Ammon's horn (tissue), 1 donor: ENCODE results near the gene CCL8.
A peak's percentile ranks its signal among the peaks of the same experiment; 100 is the strongest.
"Not testable (repeated sequence)": the region's sequence is repeated elsewhere in the genome, so short reads cannot be mapped to it uniquely, and the experiment has no call there.

Experiments
- DNase-seq: peaks from one replicate; pipeline ENCODE4 v3.0.0-alpha.2; 2016; ENCODE audit warnings: low spot score

Gene CCL8

GRCh38 chr17:34314279-34314678 is 5.0 kb upstream of the CCL8 start:
- DNase-seq: peak; percentile 21

DNA sequence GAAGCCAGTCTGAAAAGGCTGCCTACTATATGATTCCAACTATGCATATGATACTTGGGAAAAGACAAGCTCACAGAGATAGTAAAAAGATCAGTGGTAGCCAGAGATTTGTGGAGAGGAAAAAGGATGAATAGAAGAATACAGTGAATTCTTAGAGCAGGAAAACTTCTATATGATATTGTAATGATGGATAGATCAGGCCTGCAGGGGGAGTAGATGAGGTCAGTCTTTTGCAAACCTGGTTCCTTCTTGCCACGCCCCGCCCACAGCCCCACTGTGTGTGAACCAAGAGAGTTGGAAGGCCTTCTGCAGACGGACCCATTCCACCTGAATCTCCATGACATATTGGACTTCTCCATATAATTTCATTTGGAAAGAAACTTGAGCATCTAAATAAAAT is 761 bp upstream of the CCL8 start:
- no peak for DNase-seq

DNA sequence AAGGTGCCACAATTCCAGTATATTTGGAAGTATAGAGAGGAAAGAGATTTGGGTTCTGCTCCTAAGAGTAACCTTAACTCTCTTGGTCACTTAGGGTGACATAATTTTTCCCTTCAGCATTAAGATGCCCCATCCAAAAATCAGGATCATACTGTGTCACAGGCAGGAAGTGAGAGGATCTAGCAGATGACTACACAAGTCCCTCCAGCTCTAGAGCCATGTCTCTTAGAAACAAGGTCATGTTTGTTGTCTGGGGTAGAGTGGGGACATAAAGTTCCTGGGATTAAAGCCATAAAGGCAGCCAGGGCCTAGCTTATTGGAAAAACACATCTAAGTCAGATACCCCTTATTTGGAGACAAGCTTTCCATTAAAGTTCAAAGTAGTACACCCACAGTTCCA is 2.7 kb downstream of the CCL8 start:
- DNase-seq: no peak

GRCh38 chr17:34327580-34327979 is 8.3 kb downstream of the CCL8 start:
- DNase-seq: not testable (repeated sequence)

- DNase-seq: no peak
Measured at GRCh38 chr17:34337701-34338100, 18.5 kb downstream of the CCL8 start.

DNA sequence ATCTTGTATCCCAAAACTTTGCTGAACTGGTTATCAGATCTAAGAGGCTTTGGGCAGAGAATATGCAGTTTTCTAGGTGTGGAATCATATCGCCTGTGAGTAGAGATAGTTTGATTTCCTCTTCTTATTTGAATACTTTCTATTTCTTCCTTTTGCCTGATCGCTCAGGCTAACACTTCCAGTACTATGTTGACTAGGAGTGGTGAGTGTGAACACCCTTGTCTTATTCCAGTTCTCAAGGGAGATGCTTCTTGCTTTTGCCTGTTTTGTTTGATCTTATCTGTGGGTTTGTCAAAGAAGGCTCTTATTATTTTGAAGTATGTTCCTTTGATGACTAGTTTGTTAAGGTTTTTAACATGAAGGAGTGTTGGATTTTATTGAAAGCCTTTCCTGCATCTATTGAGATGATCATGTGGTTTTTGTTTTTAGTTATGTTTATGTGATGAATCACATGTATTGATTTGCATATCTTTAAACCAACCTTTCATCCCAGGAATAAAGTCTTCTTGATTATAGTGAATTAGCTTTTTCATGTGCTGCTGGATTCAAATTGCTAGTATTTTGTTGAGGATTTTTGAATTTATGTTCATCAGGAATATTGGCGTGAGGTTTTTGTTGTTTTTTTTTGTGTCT is 20.0 kb downstream of the CCL8 start:
- no peak for DNase-seq

DNA sequence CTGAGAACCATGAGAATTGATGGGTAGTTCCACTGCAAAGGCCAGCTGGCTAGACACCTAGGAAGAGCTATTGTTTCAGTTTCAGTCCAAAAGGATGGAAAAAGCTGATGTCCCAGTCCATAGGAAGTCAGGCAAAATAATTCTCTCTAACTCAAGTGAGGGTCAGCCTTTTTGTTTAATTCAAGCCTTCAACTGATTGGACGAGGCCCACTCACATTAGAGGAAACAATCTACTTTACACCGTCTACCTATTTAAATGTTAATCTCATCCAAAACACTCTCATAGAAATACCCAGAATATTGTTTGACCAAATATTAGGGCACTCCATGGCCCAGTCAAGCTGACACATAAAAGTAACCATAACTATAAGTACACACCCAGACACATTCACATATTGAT is 22.7 kb downstream of the CCL8 start:
- DNase-seq: no peak

- DNase-seq: no peak
Measured at GRCh38 chr17:34347063-34347462, 27.8 kb downstream of the CCL8 start.

GRCh38 chr17:34349751-34350150 is 30.5 kb downstream of the CCL8 start:
- no peak for DNase-seq

DNA sequence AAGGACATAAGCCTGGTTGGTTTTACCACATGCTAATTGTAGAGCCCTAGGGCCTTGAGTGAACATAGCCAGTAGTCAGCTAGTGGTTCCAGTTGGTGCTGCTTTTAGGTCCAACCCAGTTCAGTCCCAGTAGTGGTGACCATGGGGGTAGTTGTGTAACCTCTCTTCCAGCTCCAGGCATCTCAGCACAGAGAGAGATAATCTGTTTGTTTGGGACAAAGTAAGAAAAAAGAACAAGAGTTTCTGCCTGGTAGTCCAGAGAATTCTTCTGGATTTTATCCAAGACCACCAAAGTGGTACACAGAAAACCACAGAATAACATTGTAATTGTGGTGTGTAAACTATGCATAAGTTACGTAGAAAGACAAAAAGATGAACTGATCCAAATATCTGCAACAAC is 31.9 kb downstream of the CCL8 start:
- DNase-seq: no peak

DNA sequence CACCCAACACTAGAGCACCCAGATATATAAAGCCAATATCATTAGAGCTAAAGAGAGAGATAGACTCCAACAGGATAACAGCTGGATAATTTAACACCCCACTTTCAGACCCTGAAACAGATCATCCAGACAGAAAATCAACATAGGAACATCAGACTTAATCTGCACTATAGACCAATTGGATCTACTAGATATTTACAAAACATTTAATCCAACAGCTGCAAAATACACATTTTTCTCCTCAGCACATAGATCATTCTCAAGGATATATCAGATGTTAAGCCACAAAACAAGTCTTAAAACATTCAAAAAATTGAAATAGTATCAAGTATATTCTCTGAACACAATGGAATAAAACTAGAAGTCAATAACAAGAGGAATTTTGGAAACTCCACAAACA is 33.0 kb downstream of the CCL8 start:
- no peak for DNase-seq

DNA sequence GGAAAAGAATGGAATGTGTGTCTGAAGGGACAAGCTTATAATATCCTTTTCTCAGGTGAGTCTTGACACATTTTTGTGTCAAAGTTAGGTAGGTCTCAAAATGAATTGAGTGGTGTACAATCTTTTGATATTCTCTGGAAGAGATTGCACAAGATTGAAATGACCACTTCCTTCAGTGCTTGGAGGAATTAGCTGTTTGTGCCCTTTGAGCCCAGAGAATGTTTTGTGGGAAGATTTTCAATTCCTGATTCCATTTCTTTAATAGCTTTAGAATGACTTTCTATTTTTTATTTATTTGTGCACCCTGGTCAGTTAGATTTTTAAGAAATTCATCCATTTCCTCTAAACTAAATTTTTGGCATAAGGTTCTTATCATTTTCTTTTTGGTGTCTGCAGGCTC is 35.4 kb downstream of the CCL8 start:
- DNase-seq: no peak

DNA sequence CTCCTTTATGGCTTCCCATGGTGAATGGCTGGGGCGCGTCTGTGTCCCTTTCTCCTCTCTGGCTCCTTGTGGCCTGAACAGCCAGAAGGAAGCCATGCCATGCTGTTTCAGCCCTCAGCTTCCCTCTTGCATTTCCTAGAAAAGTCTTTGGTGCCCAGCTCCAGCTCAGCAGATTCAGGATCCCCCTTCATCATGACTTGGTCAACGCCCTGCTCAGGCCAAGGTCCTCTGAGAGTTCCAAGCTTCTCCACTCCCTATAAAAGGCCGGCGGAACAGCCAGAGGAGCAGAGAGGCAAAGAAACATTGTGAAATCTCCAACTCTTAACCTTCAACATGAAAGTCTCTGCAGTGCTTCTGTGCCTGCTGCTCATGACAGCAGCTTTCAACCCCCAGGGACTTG is 37.0 kb downstream of the CCL8 start, which contains the start of gene CCL13:
TSS of gene CCL13 (plus strand) at position 287 of the 400 bp plus-strand sequence. CDS start at position 334, 47 bp downstream.
- DNase-seq: no peak

DNA sequence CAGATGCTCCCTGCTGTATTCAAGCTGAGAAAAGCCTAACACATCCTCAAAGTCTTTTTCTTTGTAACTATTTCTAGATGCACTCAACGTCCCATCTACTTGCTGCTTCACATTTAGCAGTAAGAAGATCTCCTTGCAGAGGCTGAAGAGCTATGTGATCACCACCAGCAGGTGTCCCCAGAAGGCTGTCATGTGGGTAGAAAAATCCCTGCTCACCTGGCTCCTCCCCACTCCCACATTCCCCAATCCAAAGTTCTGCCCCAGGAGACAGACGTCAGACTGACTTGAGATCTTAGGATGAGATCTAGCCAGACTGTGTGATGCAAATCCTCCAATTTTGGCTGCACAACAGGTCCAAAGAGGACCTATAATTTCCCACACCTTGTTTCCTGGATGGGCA is 38.2 kb downstream of the CCL8 start:
- DNase-seq: no peak

DNA sequence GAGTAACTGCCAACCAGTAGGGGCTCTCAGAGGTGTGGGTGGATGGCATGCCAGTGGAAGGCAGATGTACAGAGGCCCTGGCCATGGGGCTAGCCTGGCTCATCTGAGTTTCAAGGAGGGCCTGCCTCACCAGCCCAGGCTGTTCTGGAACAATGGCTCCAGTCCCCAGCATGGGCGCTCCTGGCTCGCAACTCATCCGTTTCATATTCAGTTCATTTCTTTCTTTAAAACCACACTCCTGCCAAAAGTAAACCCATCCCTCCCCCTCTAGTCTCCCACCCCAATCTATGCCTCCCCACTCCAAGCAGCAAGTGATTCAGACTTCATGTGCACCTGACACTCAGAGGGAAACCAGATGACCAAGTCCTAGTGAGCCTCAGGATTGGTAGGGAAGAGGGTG is 39.4 kb downstream of the CCL8 start:
- DNase-seq: no peak

- DNase-seq: no peak
Measured at GRCh38 chr17:34360601-34361270, 41.5 kb downstream of the CCL8 start.

- peak; percentile 87 for DNase-seq
Measured at GRCh38 chr17:34361478-34362061, 42.3 kb downstream of the CCL8 start.

- no peak for DNase-seq
Measured at GRCh38 chr17:34363183-34363661, 44.0 kb downstream of the CCL8 start, which contains the start of gene CCL1. Gene CCL1 (minus strand): TSS chr17:34363233. CDS start chr17:34363161, 72 bp downstream.

GRCh38 chr17:34364751-34365150 is 45.5 kb downstream of the CCL8 start:
- no peak for DNase-seq

DNA sequence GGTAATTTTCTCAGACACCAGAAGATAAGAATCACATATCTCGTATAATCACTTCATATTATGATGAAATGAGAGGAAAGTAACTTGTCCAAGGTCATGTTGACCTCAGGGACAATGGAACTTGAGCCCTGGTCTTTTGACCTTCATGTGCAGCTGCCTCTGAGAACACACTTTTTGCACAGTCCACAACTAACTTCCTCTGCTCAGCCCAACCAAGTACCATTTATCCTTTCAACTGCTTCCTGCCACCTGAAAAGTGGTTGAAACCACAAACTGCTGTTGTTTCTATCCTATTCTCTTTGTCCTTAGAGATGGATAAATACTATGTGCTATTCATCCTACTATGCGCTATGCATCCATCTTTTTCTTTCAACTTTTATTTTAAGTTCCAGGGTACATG is 46.1 kb downstream of the CCL8 start:
- no peak for DNase-seq

DNA sequence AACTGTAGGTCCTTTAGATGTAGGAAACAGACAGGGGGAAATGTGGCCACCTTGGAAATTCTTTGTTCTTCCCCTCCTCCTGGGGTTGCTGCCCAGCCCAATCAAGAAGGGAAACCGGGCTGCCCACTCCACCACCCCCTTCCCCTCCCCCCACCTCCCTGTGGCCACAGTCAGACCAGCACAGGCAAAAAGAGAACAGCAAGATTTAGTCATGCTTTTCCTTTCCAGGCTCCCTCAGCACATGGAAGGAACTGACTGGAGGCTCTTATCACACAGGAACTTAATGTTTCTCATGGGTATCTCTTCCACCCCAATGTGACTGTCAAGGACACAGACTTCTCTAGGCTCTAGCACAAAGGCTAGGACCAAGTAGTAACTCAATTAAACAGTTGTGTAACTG is 46.8 kb downstream of the CCL8 start:
- DNase-seq: no peak

DNA sequence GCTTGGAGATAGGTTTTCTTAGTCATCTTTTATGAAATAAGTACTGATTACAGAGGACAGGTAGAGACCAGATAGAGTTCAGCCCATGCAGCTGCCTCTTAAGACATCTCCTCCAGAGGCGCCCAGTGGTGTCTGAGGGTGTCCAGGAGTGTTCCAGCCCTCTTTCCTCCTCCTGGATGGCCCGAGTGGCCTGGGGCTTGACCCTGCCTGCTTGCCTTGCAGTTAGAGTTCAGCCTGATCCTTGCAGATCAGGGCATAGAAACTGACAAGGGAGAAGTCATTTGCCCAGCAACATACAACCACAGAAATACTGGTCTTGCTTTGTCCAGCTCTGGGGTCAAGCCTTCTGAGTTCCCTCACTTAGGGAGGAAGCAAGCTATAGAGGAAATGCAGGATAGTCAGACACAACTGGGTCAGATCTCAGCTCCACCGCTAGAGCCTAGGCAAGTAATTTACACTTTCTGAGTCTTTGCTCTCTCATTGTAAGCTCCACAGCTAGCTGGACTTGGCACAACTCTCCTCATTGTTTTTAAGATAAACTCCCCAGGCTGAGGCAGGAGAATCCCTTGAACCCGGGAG is 47.4 kb downstream of the CCL8 start:
- peak; percentile 32 for DNase-seq
